Measurements from ENCODE around the gene MORF4L2.

GRCh38 chrX:103637604-103638338 is 48.7 kb downstream of the MORF4L2 start:
- TF ChIP-seq, protein P1, sequence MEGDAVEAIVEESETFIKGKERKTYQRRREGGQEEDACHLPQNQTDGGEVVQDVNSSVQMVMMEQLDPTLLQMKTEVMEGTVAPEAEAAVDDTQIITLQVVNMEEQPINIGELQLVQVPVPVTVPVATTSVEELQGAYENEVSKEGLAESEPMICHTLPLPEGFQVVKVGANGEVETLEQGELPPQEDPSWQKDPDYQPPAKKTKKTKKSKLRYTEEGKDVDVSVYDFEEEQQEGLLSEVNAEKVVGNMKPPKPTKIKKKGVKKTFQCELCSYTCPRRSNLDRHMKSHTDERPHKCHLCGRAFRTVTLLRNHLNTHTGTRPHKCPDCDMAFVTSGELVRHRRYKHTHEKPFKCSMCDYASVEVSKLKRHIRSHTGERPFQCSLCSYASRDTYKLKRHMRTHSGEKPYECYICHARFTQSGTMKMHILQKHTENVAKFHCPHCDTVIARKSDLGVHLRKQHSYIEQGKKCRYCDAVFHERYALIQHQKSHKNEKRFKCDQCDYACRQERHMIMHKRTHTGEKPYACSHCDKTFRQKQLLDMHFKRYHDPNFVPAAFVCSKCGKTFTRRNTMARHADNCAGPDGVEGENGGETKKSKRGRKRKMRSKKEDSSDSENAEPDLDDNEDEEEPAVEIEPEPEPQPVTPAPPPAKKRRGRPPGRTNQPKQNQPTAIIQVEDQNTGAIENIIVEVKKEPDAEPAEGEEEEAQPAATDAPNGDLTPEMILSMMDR (conservative IDR thresholded peaks at IDR 0.05; ENCODE audit: low read length), result no peak
- no peak for TF ChIP-seq EZH2phosphoT487 (IDR thresholded peaks at IDR 0.05; ENCODE audit: borderline replicate concordance, low read depth, low read length)

All from OCI-LY7 (cell line).